Ascending aorta (tissue), 2 donors: ENCODE data around the gene SOX18. TPM values are rescaled to one million over a fixed set of nuclear protein-coding genes. Genes with fewer than 3 reads are reported as not detected.

Source experiments
- DNase-seq, 2 donors: peaks; one replicate each; pipeline ENCODE4 v3.0.0-alpha.2; 2019; ENCODE audit warnings: low spot score in 2 of 2
- H3K27ac ChIP-seq, 2 donors: fragments of 200-600 bp; sonication (generic); one replicate each; pipeline ENCODE4 v1.5.1; 2016 to 2017; ENCODE audit warnings: mild to moderate bottlenecking in 1 of 2
- H3K27me3 ChIP-seq: fragments of 200-600 bp; sonication (generic); one replicate; pipeline ENCODE4 v1.5.1; 2017
- H3K36me3 ChIP-seq, 2 donors: fragments of 200-600 bp; sonication (generic); one replicate each; pipeline ENCODE4 v1.5.1; 2016
- H3K4me1 ChIP-seq, 2 donors: fragments of 200-600 bp; sonication (generic); one replicate each; pipeline ENCODE4 v1.5.1; 2016 to 2017; ENCODE audit warnings: mild to moderate bottlenecking in 1 of 2
- H3K4me3 ChIP-seq, 2 donors: fragments of 200-600 bp; sonication (generic); one replicate each; pipeline ENCODE4 v1.5.1; 2016 to 2017; ENCODE audit warnings: mild to moderate bottlenecking in 1 of 2
- H3K9me3 ChIP-seq, 2 donors: fragments of 200-600 bp; sonication (generic); one replicate each; pipeline ENCODE4 v1.5.1; 2016
- CTCF ChIP-seq, 3 experiments: fragments of 200-600 bp in 2 of 3; fragments of 450-650 bp in 1 of 3; sonication (generic) in 2 of 3; IDR thresholded peaks; one replicate each; pipeline ENCODE4 v1.5.1; 2016 to 2019; ENCODE audit warnings: antibody characterized with exemption in 3 of 3, mild to moderate bottlenecking in 1 of 3, moderate library complexity in 1 of 3
- intact Hi-C: fragments of 100-400 bp; cut with DNase I; formaldehyde crosslinking; loops from one replicate; pipeline ENCODE4 v1.15.1; 2023
- total RNA-seq: library from RNA; depleted of rRNA; stranded (reverse); fragments of >200 nt; gene quantifications from one replicate; pipeline ENCODE4 v1.1.0, GENCODE V29; 2016

The SOX18 gene
- total RNA-seq, 1 donor from 2014 or later: 244 TPM

- no peaks in the 10 kb centered on the region for H3K9me3 ChIP-seq
- intact Hi-C loops: no loop called here
- peaks cover 12 to 17% of the 10 kb centered on the region in 2 donors for H3K4me1 ChIP-seq
- H3K27ac ChIP-seq: no peak overlapping the region
- TF ChIP-seq CTCF (IDR thresholded peaks at IDR 0.05): no peak
- peaks cover 22 to 34% of the 10 kb centered on the region in 2 donors for H3K36me3 ChIP-seq
- DNase-seq: no peak
- H3K27me3 ChIP-seq: no peaks in the 10 kb centered on the region
- H3K4me3 ChIP-seq: no peak overlapping the region
These were observed 18.4 kb upstream of the SOX18 start for GRCh38 chr20:64067733-64068307.

GRCh38 chr20:64067005-64067632 is 17.7 kb upstream of the SOX18 start:
- no peak for DNase-seq
- Histone ChIP-seq H3K4me1 (peaks cover 16 to 22% of the 10 kb centered on the region in 2 donors), H3K27ac (no peak overlapping the region), H3K36me3 (peaks cover 15 to 27% of the 10 kb centered on the region in 2 donors), H3K4me3 (no peak overlapping the region), H3K27me3 (no peaks in the 10 kb centered on the region), H3K9me3 (no peaks in the 10 kb centered on the region)
- TF ChIP-seq CTCF (IDR thresholded peaks at IDR 0.05): no peak
- intact Hi-C loops: no loop called here

- DNase-seq: no peak
- Histone ChIP-seq H3K4me3 (no peak overlapping the region), H3K36me3 (peaks cover 9 to 21% of the 10 kb centered on the region in 2 donors), H3K27ac (no peak overlapping the region), H3K9me3 (no peaks in the 10 kb centered on the region), H3K27me3 (no peaks in the 10 kb centered on the region), H3K4me1 (peaks cover 16 to 22% of the 10 kb centered on the region in 2 donors)
- intact Hi-C loops: no loop called here
- no peak for TF ChIP-seq CTCF (IDR thresholded peaks at IDR 0.05)
These were observed 16.5 kb upstream of the SOX18 start for GRCh38 chr20:64065974-64066343.

- Histone ChIP-seq H3K27ac (no peak overlapping the region), H3K4me3 (no peak overlapping the region), H3K27me3 (no peaks in the 10 kb centered on the region), H3K9me3 (no peaks in the 10 kb centered on the region), H3K36me3 (peaks cover 6 to 17% of the 10 kb centered on the region in 2 donors), H3K4me1 (peaks cover 16 to 22% of the 10 kb centered on the region in 2 donors)
- intact Hi-C loops: no loop called here
- TF ChIP-seq CTCF (IDR thresholded peaks at IDR 0.05): no peak
- no peak for DNase-seq
These were observed 15.9 kb upstream of the SOX18 start for GRCh38 chr20:64065062-64065973.

- intact Hi-C loops: loop anchor here (5.0 kb wide), 1 partner anchor 437 kb away; the partner anchor contains the start of gene GMEB2
- Histone ChIP-seq H3K36me3 (peaks cover 0 to 8% of the 10 kb centered on the region in 2 donors), H3K4me3 (peak overlapping the region; percentile 76 to 93), H3K9me3 (no peaks in the 10 kb centered on the region), H3K4me1 (peaks cover 16 to 22% of the 10 kb centered on the region in 2 donors), H3K27me3 (no peaks in the 10 kb centered on the region), H3K27ac (peak overlapping the region; percentile 87 to 90)
- no peak for TF ChIP-seq CTCF (IDR thresholded peaks at IDR 0.05)
- DNase-seq: no peak
These were observed 14.8 kb upstream of the SOX18 start for GRCh38 chr20:64064145-64064698.
